HL-60 (cell line): ENCODE data around the gene AFDN.

ENCODE experiments used
- GABPA ChIP-seq: IDR thresholded peaks from 2 replicates; pipeline ENCODE4 v1.6.1; 2012; ENCODE audit warnings: low read depth
- POLR2AphosphoS5 ChIP-seq: IDR thresholded peaks from 2 replicates; pipeline ENCODE4 v1.6.1; 2012; ENCODE audit warnings: low read depth
- SPI1 ChIP-seq: IDR thresholded peaks from 2 replicates; pipeline ENCODE4 v1.6.1; 2012; ENCODE audit warnings: low read depth, mild to moderate bottlenecking, borderline replicate concordance
- TF ChIP-seq, protein P1 (sequence below): IDR thresholded peaks from one replicate; pipeline ENCODE4 v1.5.1; 2011; ENCODE audit warnings: low read length, control low read depth, inconsistent platforms; ENCODE audit not compliant: insufficient read depth
- TF ChIP-seq, protein P2 (sequence below): IDR thresholded peaks from 2 replicates; pipeline ENCODE4 v1.6.1; 2012; ENCODE audit warnings: low read depth; ENCODE audit not compliant: insufficient replicate concordance

DNA sequence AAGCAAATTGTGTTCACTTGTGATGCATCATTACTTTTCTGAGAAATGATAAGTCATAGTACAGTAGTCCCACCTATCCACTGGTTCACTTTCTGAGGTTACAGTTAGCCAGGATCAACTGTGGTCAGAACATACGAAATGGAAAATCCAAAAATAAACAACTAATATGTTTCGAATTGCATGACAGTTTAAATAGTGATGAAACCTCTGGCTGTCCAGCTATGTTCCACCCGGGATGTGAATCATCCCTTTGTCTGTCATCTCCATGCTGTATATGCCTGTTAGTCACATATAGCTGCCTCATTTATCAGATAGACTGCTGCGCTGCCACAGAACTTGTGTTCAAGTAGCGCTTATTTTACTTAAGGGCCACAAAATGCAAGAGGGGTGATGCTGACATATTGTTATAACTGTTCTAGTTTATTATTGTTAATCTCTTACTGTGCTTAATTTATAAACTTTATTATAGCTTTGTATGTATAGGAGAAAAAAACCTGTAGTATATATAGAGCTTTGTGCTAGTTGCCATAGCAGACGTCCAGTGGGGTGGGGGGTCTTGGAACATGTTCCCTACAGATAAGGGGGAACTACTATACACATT, 29.2 kb downstream of the AFDN start:
- TF ChIP-seq, protein P1, sequence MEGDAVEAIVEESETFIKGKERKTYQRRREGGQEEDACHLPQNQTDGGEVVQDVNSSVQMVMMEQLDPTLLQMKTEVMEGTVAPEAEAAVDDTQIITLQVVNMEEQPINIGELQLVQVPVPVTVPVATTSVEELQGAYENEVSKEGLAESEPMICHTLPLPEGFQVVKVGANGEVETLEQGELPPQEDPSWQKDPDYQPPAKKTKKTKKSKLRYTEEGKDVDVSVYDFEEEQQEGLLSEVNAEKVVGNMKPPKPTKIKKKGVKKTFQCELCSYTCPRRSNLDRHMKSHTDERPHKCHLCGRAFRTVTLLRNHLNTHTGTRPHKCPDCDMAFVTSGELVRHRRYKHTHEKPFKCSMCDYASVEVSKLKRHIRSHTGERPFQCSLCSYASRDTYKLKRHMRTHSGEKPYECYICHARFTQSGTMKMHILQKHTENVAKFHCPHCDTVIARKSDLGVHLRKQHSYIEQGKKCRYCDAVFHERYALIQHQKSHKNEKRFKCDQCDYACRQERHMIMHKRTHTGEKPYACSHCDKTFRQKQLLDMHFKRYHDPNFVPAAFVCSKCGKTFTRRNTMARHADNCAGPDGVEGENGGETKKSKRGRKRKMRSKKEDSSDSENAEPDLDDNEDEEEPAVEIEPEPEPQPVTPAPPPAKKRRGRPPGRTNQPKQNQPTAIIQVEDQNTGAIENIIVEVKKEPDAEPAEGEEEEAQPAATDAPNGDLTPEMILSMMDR: no peak
- TF ChIP-seq POLR2AphosphoS5 (no peak), GABPA (no peak), SPI1 (no peak)
- TF ChIP-seq, protein P2, sequence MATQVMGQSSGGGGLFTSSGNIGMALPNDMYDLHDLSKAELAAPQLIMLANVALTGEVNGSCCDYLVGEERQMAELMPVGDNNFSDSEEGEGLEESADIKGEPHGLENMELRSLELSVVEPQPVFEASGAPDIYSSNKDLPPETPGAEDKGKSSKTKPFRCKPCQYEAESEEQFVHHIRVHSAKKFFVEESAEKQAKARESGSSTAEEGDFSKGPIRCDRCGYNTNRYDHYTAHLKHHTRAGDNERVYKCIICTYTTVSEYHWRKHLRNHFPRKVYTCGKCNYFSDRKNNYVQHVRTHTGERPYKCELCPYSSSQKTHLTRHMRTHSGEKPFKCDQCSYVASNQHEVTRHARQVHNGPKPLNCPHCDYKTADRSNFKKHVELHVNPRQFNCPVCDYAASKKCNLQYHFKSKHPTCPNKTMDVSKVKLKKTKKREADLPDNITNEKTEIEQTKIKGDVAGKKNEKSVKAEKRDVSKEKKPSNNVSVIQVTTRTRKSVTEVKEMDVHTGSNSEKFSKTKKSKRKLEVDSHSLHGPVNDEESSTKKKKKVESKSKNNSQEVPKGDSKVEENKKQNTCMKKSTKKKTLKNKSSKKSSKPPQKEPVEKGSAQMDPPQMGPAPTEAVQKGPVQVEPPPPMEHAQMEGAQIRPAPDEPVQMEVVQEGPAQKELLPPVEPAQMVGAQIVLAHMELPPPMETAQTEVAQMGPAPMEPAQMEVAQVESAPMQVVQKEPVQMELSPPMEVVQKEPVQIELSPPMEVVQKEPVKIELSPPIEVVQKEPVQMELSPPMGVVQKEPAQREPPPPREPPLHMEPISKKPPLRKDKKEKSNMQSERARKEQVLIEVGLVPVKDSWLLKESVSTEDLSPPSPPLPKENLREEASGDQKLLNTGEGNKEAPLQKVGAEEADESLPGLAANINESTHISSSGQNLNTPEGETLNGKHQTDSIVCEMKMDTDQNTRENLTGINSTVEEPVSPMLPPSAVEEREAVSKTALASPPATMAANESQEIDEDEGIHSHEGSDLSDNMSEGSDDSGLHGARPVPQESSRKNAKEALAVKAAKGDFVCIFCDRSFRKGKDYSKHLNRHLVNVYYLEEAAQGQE: no peak
